ENCODE results near the gene CLCN1. TPM values are rescaled to one million over a fixed set of nuclear protein-coding genes. Genes with fewer than 3 reads are reported as not detected.

CLCN1 gene
- total RNA-seq, 2 donors from 2014 or later: not detected

DNA sequence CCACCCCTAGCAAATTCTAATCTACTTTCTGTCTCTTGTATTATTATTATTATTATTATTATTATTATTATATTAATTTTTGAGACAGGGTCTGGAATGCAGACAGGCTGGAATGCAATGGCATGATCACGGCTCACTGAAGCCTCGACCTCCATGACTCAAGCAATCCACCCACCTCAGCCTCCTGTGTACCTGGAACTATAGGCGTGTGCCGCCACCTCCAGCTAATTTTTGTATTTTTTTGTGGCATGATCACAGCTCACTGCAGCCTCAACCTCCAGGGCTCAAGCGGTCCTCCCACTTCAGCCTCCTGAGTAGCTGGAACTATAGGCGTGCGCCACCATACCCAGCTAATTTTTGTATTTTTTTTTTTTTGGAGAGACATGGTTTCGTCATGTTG, 33.8 kb upstream of the CLCN1 start:
- Histone ChIP-seq H3K4me3 (no peak overlapping the region), H3K4me1 (peaks cover 54% of the 10 kb centered on the region), H3K9me3 (no peaks in the 10 kb centered on the region), H3K27ac (no peak overlapping the region), H3K36me3 (replicated peaks in 1 of 2; ENCODE audit: insufficient read depth in 1 of 2, low read depth in 2 of 2) (no peaks in the 10 kb centered on the region), H3K27me3 (no peaks in the 10 kb centered on the region)
- WGBS, 2 donors: 90 to 97% methylated on average over 8 of the region's 8 CpGs
- intact Hi-C loops (cut with DNase I): no loop called here
- ATAC-seq: no peak
- no peak for TF ChIP-seq POLR2A (IDR thresholded peaks at IDR 0.05)
- TF ChIP-seq, protein P1, sequence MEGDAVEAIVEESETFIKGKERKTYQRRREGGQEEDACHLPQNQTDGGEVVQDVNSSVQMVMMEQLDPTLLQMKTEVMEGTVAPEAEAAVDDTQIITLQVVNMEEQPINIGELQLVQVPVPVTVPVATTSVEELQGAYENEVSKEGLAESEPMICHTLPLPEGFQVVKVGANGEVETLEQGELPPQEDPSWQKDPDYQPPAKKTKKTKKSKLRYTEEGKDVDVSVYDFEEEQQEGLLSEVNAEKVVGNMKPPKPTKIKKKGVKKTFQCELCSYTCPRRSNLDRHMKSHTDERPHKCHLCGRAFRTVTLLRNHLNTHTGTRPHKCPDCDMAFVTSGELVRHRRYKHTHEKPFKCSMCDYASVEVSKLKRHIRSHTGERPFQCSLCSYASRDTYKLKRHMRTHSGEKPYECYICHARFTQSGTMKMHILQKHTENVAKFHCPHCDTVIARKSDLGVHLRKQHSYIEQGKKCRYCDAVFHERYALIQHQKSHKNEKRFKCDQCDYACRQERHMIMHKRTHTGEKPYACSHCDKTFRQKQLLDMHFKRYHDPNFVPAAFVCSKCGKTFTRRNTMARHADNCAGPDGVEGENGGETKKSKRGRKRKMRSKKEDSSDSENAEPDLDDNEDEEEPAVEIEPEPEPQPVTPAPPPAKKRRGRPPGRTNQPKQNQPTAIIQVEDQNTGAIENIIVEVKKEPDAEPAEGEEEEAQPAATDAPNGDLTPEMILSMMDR (IDR thresholded peaks at IDR 0.05): no peak
- no peak for DNase-seq

DNA sequence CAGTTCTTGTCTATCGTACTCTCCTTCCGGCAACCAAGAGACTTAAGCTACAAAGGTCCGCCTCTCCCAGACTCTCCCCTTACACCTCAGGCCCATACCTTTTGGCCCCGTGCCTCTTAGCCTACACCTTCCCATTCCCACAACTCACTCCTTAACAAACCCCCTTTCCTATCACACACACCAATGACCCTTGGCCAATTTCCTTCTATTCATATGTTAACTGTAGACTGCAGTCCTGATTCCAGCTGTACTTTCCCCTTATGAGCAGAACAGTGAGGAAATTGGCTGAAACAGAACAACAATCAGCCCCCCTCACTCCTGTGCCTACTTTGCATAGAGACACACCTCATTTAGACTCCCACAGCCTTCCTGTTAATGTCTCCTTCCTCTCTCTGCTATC, 32.5 kb upstream of the CLCN1 start:
- ATAC-seq (no peak), DNase-seq (no peak)
- TF ChIP-seq, protein P1 (IDR thresholded peaks at IDR 0.05): no peak
- TF ChIP-seq POLR2A (IDR thresholded peaks at IDR 0.05): no peak
- no peaks in the 10 kb centered on the region for H3K9me3 ChIP-seq
- peak overlapping the region; percentile 4 to 78 (median 62) for H3K27ac ChIP-seq
- intact Hi-C loops (cut with DNase I): no loop called here
- no peaks in the 10 kb centered on the region for H3K27me3 ChIP-seq
- H3K36me3 ChIP-seq (replicated peaks in 1 of 2; ENCODE audit: insufficient read depth in 1 of 2, low read depth in 2 of 2): no peaks in the 10 kb centered on the region
- H3K4me1 ChIP-seq: peaks cover 62% of the 10 kb centered on the region
- 80 to 81% methylated on average over 4 of the region's 4 CpGs for WGBS, 2 donors
- no peak overlapping the region for H3K4me3 ChIP-seq

DNA sequence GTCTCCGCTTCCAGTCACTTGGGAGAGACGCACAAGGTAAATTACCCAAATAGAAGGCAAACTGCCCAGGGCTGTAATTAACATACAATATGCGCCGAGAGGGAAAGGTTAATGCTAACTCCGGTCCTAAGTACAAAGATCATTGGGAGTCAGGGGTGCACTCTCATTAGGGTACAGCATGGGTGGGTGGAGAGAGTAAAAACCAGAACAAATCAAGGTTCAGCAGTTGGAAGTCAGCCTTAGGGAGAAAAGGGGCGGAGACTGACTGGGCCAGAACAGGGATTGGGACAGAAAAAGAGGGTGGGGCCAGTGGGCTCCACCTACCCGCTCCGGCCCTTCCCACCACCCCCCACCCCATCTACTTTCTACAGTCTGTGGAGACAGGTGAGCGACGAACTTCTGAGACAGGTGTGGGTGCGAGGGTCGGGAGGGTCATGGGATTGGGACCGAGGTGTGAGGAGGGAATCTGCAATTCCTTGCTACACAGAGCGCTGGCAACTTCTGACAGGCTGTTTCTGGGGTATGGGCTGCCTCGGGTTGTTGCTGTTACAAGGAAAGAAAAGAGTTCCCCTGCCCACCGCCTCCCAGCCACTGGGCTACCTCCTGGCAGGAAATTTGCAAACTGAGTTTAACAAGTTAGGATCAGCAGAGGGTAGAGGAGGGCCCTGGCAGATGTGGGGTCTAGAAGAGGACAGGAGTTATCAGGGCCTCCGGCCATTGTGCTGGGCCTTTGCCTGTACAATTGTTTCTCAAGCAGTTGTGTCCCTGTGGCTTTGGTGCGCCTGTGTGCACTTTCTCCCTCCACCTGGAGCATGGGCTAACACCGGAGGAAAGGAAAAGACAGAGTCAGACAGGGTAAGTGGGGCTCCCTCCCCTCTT, 31.1 kb upstream of the CLCN1 start, which contains the start of gene TMEM139:
TMEM139 (plus strand) TSS at position 368 of the 879 bp plus-strand sequence. CDS start 1,000 bp downstream, outside the sequence.
- ATAC-seq: peak; percentile 67
- peak; percentile 80 to 88 (median 81) for DNase-seq
- Histone ChIP-seq H3K27ac (peak within 1 kb of the TSS; percentile 55 to 78 (median 62)), H3K27me3 (no peaks in the 10 kb centered on the region), H3K4me3 (no peak within 1 kb of the TSS), H3K9me3 (no peaks in the 10 kb centered on the region), H3K36me3 (replicated peaks in 1 of 2; ENCODE audit: insufficient read depth in 1 of 2, low read depth in 2 of 2) (no peaks in the 10 kb centered on the region), H3K4me1 (peaks cover 48% of the 10 kb centered on the region)
- intact Hi-C loops (cut with DNase I): no loop called here
- TF ChIP-seq POLR2A (IDR thresholded peaks at IDR 0.05): peak in 2 of 3 donors; percentile 27 to 31
- TF ChIP-seq, protein P1 (IDR thresholded peaks at IDR 0.05): no peak
- 11 to 43% methylated on average over 15 to 19 of the region's 19 CpGs for WGBS, 2 donors

DNA sequence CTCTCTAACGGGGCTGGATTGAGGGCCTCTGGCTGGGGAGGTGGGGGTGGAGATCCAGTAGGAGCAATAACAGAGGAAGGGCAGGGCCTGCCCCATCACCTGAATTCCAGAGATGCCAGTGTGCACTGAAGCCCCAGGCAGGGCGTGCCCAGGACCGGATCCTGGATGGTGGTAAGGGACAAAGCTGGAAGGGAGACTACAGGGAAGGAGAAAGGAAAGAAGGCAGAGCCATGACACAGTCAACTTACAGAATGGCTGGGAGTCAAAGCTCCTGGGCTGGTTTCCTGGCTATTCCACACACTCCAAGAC, 30.5 kb upstream of the CLCN1 start:
- Histone ChIP-seq H3K27ac (peak overlapping the region in 3 of 4 donors; percentile 58 to 78 (median 67)), H3K9me3 (no peaks in the 10 kb centered on the region), H3K27me3 (no peaks in the 10 kb centered on the region), H3K36me3 (replicated peaks in 1 of 2; ENCODE audit: insufficient read depth in 1 of 2, low read depth in 2 of 2) (no peaks in the 10 kb centered on the region), H3K4me1 (peaks cover 46% of the 10 kb centered on the region), H3K4me3 (no peak overlapping the region)
- 80 to 93% methylated on average over 2 to 3 of the region's 3 CpGs for WGBS, 2 donors
- DNase-seq: peak in 2 of 4 donors; percentile 44 to 54
- intact Hi-C loops (cut with DNase I): no loop called here
- no peak for TF ChIP-seq POLR2A (IDR thresholded peaks at IDR 0.05)
- TF ChIP-seq, protein P1 (IDR thresholded peaks at IDR 0.05): no peak
- no peak for ATAC-seq
